RWPE1 (cell line): ENCODE data around the gene HMGB1.

Experiments
- CTCF ChIA-PET: fragments of 350-600 bp; sonication (Branson Sonifier 250); formaldehyde crosslinking; extraction: SDS; loops from one replicate; lab custom pipeline; 2021; lab: Yijun Ruan, JAX
- POLR2A ChIA-PET: fragments of 400-600 bp; formaldehyde crosslinking; extraction: SDS; loops from one replicate; lab custom pipeline; 2020; ENCODE audit warnings: antibody characterized with exemption; ENCODE audit not compliant: low non-redundant PET; lab: Yijun Ruan, JAX
- DNase-seq: peaks from one replicate; pipeline ENCODE4 v3.0.0; 2012; ENCODE audit warnings: low spot score
- H3K27ac ChIP-seq: fragments of 450-650 bp; 2 replicates; pipeline ENCODE4 v1.5.1; 2017
- TF ChIP-seq, protein P1 (sequence below): fragments of 450-650 bp; conservative IDR thresholded peaks from 2 replicates; pipeline ENCODE4 v1.5.1; 2017; ENCODE audit warnings: low read depth, mild to moderate bottlenecking

Gene HMGB1

DNA sequence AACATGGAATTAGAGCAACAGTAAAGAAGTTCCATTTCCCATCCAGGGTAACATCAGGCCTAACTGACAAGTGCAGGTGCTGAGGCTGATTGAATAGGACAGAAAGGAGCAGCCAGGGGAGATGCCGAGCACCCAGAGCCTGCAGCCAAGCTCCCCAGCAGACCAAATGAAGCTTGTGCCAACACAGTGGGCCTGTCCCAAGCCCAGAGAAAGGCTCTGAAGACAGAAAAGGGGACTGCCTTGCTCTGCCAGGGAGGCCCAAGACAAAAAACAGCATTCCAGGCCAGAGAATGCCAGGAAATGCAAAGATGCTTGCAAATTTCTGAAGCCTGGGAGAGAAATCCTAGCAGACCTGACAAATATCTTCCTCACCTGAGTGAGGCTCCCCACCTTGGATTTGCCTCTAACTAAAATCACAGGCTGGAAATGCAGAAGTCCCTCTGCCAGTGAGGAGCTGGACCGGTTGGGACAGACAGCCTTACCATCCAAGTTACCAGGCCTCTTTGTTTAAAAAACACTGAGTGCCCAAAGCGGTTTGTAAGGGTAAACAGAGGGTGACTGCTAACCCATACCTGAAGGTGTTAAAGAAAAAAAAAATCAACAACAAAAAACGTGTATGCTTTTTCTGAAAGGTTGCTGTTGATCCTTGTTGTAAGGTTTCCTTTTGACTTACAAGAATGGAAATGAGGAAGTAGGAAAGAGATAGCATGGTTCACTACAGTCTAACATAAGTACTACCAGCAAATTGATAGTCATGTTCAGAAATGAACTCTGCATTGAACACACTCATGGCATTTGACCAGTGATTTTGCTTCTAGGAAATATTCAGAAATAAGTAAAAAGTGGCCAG is 11.8 kb upstream of the HMGB1 start:
- H3K27ac ChIP-seq = no peak overlapping the region
- TF ChIP-seq, protein P1, sequence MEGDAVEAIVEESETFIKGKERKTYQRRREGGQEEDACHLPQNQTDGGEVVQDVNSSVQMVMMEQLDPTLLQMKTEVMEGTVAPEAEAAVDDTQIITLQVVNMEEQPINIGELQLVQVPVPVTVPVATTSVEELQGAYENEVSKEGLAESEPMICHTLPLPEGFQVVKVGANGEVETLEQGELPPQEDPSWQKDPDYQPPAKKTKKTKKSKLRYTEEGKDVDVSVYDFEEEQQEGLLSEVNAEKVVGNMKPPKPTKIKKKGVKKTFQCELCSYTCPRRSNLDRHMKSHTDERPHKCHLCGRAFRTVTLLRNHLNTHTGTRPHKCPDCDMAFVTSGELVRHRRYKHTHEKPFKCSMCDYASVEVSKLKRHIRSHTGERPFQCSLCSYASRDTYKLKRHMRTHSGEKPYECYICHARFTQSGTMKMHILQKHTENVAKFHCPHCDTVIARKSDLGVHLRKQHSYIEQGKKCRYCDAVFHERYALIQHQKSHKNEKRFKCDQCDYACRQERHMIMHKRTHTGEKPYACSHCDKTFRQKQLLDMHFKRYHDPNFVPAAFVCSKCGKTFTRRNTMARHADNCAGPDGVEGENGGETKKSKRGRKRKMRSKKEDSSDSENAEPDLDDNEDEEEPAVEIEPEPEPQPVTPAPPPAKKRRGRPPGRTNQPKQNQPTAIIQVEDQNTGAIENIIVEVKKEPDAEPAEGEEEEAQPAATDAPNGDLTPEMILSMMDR = no peak
- CTCF ChIA-PET = no interaction called here
- POLR2A ChIA-PET = no interaction called here
- no peak for DNase-seq

DNA sequence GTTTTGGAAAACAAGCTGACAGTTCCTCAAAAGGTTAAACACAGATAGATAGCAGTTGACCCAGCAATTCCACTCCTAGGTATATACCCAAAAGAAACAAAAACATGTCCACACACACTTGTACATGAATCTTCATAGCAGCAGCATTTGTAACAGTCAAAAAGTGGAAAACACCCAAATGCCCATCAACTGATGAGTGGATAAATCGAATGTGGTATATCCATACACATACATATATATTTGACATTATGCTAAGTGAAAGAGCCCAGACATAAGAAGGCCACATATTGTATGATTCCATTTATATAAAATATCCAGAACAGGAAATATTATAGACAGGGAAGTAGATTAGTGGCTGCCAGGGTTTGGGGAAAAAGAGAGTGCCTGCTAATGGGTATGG is 7.9 kb upstream of the HMGB1 start:
- ChIA-PET CTCF (no interaction called here), POLR2A (no interaction called here)
- TF ChIP-seq, protein P1 = no peak
- no peak for DNase-seq
- no peak overlapping the region for H3K27ac ChIP-seq

DNA sequence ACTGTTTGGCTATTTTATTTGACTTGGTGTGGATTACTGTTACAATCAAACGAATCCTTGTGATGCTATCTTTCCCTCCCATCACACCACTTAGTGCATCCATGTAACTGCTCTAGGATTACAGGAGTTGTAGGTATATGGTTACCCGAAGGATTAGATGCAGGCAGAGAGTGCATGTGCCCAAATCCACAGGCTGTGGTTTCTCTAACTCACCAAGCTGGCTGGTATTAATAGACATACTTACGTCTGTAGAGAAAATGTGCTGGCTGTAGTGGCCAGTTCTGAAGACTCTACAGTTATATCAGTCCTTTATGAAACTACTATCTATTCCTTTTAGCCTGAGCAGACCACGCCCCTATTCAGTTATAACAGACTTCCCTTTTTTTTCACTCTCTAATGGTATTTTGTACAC is 1.1 kb upstream of the HMGB1 start:
- no peak overlapping the region for H3K27ac ChIP-seq
- TF ChIP-seq, protein P1 = no peak
- POLR2A ChIA-PET = interaction anchor here (0.7 kb wide), 1 partner anchor 85 kb away, joined by 3 read pairs; no protein-coding TSS in a partner anchor
- CTCF ChIA-PET = interaction anchor here (1.1 kb wide), 1 partner anchor 578 kb away, joined by 3 read pairs; no protein-coding TSS in a partner anchor
- no peak for DNase-seq

DNA sequence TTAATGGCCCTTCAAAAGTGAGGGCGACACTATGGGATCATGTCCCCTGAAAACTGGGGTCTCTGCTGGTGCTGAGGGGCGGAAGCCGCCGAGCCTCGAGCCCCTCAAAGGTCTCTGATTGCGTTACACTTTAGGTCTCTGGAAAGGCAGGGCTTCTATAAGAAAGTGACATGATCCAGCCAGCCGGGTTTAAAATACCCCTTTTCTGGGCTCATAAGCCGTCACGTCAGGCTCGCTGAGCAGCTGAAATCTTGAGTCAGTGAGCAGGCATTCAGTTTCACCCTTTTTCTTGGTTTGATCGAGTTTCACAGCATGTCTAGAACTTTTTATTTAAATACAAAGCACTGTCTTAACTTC is 600 bp upstream of the HMGB1 start:
- TF ChIP-seq, protein P1 = no peak
- POLR2A ChIA-PET = interaction anchor here (0.7 kb wide), 1 partner anchor 85 kb away, joined by 3 read pairs; no protein-coding TSS in a partner anchor
- H3K27ac ChIP-seq = peak overlapping the region; percentile 96
- peak; percentile 16 for DNase-seq
- CTCF ChIA-PET = interaction anchor here (1.1 kb wide), 1 partner anchor 578 kb away, joined by 3 read pairs; no protein-coding TSS in a partner anchor

DNA sequence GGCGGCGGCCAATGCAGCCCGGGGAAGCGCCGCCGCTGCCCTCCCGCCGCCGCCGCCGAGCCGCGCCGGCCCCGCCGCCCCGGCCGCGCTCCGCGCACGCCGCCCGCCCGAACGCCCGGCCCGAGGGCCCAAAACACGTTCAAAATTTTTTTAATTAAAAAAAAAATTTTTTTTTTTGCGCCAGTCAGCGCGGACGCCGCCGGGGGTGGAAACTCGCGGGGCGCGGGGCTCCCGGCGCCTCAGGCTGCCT is 468 bp downstream of the HMGB1 start:
- peak overlapping the region; percentile 96 for H3K27ac ChIP-seq
- TF ChIP-seq, protein P1 = no peak
- ChIA-PET CTCF (no interaction called here), POLR2A (interaction anchor here (0.8 kb wide), 1 partner anchor 322 kb away, joined by 3 read pairs; no protein-coding TSS in a partner anchor)
- no peak for DNase-seq

DNA sequence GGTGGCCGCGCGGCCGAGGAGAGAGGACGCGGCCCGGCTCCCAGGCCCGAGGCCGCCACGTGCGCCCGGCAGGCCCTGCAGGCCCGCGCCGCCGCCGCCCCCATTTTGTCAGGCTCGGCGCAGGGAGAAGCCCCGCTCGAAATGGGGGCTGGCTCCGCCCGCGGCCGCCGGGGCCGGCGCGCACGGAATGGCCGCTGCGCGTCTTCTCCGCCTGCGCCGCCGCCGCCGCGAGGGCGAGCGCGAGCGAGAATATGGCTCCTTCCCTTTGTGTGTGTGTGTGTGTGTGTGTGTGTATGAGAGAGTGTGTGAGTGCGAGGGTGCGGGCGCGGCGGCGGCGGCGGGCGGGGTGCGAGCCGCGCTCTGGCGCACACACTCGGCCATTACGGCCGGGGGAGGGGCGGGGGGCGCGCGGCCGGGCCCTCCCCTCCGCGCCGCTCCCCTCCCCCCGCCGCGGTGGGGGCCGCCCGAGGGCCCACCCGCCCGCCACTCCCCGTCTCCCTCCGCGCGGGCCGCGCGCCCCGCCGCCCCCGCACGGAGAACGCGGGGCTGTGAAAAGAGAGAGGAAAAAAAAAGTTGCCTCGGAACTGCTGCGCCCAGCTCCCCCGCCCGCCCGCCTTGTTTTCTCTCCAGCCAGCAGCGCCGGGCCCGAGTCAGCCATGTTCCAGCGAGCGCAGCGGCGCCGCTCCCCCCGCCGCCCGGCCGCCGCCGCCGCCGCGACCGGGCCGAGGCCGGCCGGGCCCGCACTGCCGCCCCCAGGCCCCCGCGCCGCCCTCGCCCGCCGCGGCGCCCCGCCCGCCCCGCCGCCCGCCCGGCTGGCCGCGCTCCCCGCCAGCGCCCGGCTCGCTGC is 1.0 kb downstream of the HMGB1 start:
- CTCF ChIA-PET = no interaction called here
- POLR2A ChIA-PET = no interaction called here
- TF ChIP-seq, protein P1 = no peak

More for the DNA sequence above, 1.0 kb downstream of the HMGB1 start:
- peak; percentile 41 for DNase-seq
- H3K27ac ChIP-seq = peak overlapping the region; percentile 96
